ENCODE results near the gene ARSG. TPM values are rescaled to one million over a fixed set of nuclear protein-coding genes. Genes with fewer than 3 reads are reported as not detected.

The ARSG gene
- total and polyA plus RNA-seq, 2 of the 8 experiments (the other 6 are each of a cell fraction or from before 2014, with no cell fraction given), result 3.3 to 4.0 TPM

GRCh38 chr17:68351395-68351794 is 60.1 kb downstream of the ARSG start:
- H3K36me3 ChIP-seq (ENCODE audit: control insufficient read depth in 2 of 4, insufficient read depth in 4 of 4, low read length in 3 of 4), result peaks cover 0 to 3% (median 0%) of the 10 kb centered on the region in 4 experiments; a peak in 1 of 8 replicates
- H3K23ac ChIP-seq (ENCODE audit: insufficient read length), result no peak overlapping the region
- no peak overlapping the region for H3K4me3 ChIP-seq (ENCODE audit: extremely low read depth in 1 of 4, insufficient read depth in 2 of 4, low read depth in 3 of 4, low read length in 4 of 4)
- no peaks in the 10 kb centered on the region for H4K20me1 ChIP-seq (replicated peaks in 1 of 2; ENCODE audit: control insufficient read depth in 1 of 2, insufficient read depth in 2 of 2, low read length in 2 of 2)
- no peak overlapping the region for H2BK5ac ChIP-seq (ENCODE audit: low read depth, low read length)
- no peak overlapping the region for H2AFZ ChIP-seq (ENCODE audit: low read length)
- no peak overlapping the region for H3K4ac ChIP-seq (replicated peaks; ENCODE audit: insufficient read length, low read depth, low read length)
- H3K9ac ChIP-seq (replicated peaks in 1 of 4; ENCODE audit: extremely low read depth in 1 of 4, low read depth in 3 of 4, low read length in 3 of 4), result no peak overlapping the region
- H3K9me3 ChIP-seq (ENCODE audit: insufficient read depth in 2 of 2, low read depth in 1 of 2, low read length in 1 of 2), result no peaks in the 10 kb centered on the region
- no peaks in the 10 kb centered on the region; a peak in 1 of 7 replicates for H3K4me1 ChIP-seq (replicated peaks in 1 of 4; ENCODE audit: control insufficient read depth in 3 of 4, insufficient read depth in 4 of 4, low read length in 3 of 4)
- CTCF ChIA-PET (ENCODE audit: partially characterized antibody), result interaction anchor here (0.7 to 1.3 kb wide), 2 partner anchors 48 to 263 kb away, joined by 3 to 4 read pairs; no protein-coding TSS in a partner anchor
- no peak overlapping the region for H2BK120ac ChIP-seq (replicated peaks; ENCODE audit: low read depth, low read length)
- H3K79me1 ChIP-seq (ENCODE audit: low read depth, low read length), result no peaks in the 10 kb centered on the region
- no peak overlapping the region for H3K4me2 ChIP-seq (ENCODE audit: insufficient read depth in 1 of 2, low read depth in 2 of 2, low read length in 2 of 2)
- no peak for TF ChIP-seq ZNF274 (IDR thresholded peaks at IDR 0.05; ENCODE audit: borderline replicate concordance, extremely low read depth, low read length)
- TF ChIP-seq CREB1 (IDR thresholded peaks at IDR 0.05), result no peak
- TF ChIP-seq FOSL1 (IDR thresholded peaks at IDR 0.05; ENCODE audit: insufficient read depth, low read depth, low read length), result no peak
- no peak for TF ChIP-seq KDM5A (IDR thresholded peaks at IDR 0.05; ENCODE audit: low read length)
- TF ChIP-seq JUND (IDR thresholded peaks at IDR 0.05; ENCODE audit: low read length), result no peak
- TF ChIP-seq POLR2A (IDR thresholded peaks at IDR 0.05; ENCODE audit: control extremely low read depth in 1 of 2, low read depth in 2 of 2, low read length in 2 of 2), result no peak
- TF ChIP-seq MAX (IDR thresholded peaks at IDR 0.05), result no peak
- no peak for TF ChIP-seq BRCA1 (IDR thresholded peaks at IDR 0.05; ENCODE audit: low read depth, low read length)
- no peak for TF ChIP-seq TBP (IDR thresholded peaks at IDR 0.05; ENCODE audit: low read depth, low read length)
- no peak for TF ChIP-seq CEBPB (IDR thresholded peaks at IDR 0.05; ENCODE audit: low read depth, low read length)
- no peak for TF ChIP-seq EZH2 (IDR thresholded peaks at IDR 0.05; ENCODE audit: low read depth, low read length, severe bottlenecking)
- no peak for TF ChIP-seq YY1 (IDR thresholded peaks at IDR 0.05; ENCODE audit: low read depth, low read length)
- no peak for TF ChIP-seq CTBP2 (IDR thresholded peaks at IDR 0.05; ENCODE audit: borderline replicate concordance, insufficient read depth, insufficient read length, low read length)
- no peak for TF ChIP-seq SP2 (IDR thresholded peaks at IDR 0.05; ENCODE audit: low read length)
- no peak overlapping the region for H3K56ac ChIP-seq (replicated peaks; ENCODE audit: insufficient read length, low read depth, low read length)
- H3K18ac ChIP-seq (ENCODE audit: extremely low read depth, low read length), result no peak overlapping the region
- H3K27me3 ChIP-seq (replicated peaks in 1 of 4; ENCODE audit: control insufficient read depth in 3 of 4, extremely low read depth in 1 of 4, insufficient read depth in 3 of 4, low read length in 3 of 4), result no peaks in the 10 kb centered on the region
- no peaks in the 10 kb centered on the region for H3K79me2 ChIP-seq (ENCODE audit: control insufficient read depth in 1 of 2, insufficient read depth in 2 of 2, low read length in 2 of 2)
- H2AK5ac ChIP-seq (ENCODE audit: low read depth, low read length), result no peak overlapping the region
- H4K8ac ChIP-seq (ENCODE audit: extremely low read depth, insufficient read depth, low read length), result no peak overlapping the region
- H3K27ac ChIP-seq (ENCODE audit: low read depth, low read length), result no peak overlapping the region
- POLR2A ChIA-PET (ENCODE audit: partially characterized antibody), result no interaction called here
- H4K91ac ChIP-seq (replicated peaks; ENCODE audit: insufficient read length, low read length), result no peak overlapping the region
- H3K14ac ChIP-seq (ENCODE audit: insufficient read length), result no peak overlapping the region
- H2BK15ac ChIP-seq (ENCODE audit: low read length), result no peak overlapping the region
- no peak overlapping the region for H4K5ac ChIP-seq (ENCODE audit: insufficient read length, low read depth, low read length)
- DNase-seq (ENCODE audit: low read depth in 1 of 2, low spot score in 2 of 2) (no peak), FAIRE-seq (no peak)
- H2BK12ac ChIP-seq (ENCODE audit: low read depth, low read length), result no peak overlapping the region
- H3K23me2 ChIP-seq (ENCODE audit: low read depth, low read length), result no peaks in the 10 kb centered on the region
- H2BK20ac ChIP-seq (ENCODE audit: low read length), result no peak overlapping the region
- 83% methylated on average over 7 of the region's 7 CpGs; no CpG with 5 or more reads in 1 of the 2 experiments for WGBS, 2 experiments (ENCODE audit: extremely low coverage in 1 of 2, insufficient coverage in 1 of 2, insufficient read length in 1 of 2, insufficient replicate concordance in 2 of 2, low coverage in 1 of 2, low lambda C conversion rate in 2 of 2, missing lambda C conversion rate in 1 of 2)

Measured in H1 (cell line).